Stimulated activated CD4-positive, alpha-beta T cell treated with anti-CD3 and anti-CD28 coated beads, TNF-alpha, amount 100 ng/mL, for 24 hours (primary cell): ENCODE measurements around the gene OLIG1.

Source experiments
- DNase-seq, 3 experiments: peaks; one replicate each; pipeline ENCODE4 v3.0.0-alpha.2; 2020; ENCODE audit warnings: low read depth in 3 of 3

The OLIG1 gene

DNA sequence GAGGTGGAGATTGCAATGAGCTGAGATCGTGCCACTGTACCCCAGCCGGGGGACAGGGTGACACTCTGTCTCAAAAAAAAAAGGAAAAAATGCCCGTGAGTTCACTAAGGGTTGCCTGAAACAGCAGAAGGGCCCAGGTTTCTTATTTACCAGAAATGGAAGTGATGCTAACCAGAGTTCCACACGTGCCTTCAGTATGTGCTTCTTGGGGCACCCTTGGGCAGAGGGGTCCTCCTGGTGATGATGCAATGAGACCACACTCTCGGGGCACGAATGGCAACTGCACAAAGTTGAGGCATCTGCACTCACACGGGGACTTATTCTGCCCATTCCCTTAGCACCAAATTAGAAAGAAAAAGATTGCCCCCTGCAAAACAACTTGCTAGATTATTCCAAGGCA lies 29.2 kb downstream of the OLIG1 start:
- no peak for DNase-seq

DNA sequence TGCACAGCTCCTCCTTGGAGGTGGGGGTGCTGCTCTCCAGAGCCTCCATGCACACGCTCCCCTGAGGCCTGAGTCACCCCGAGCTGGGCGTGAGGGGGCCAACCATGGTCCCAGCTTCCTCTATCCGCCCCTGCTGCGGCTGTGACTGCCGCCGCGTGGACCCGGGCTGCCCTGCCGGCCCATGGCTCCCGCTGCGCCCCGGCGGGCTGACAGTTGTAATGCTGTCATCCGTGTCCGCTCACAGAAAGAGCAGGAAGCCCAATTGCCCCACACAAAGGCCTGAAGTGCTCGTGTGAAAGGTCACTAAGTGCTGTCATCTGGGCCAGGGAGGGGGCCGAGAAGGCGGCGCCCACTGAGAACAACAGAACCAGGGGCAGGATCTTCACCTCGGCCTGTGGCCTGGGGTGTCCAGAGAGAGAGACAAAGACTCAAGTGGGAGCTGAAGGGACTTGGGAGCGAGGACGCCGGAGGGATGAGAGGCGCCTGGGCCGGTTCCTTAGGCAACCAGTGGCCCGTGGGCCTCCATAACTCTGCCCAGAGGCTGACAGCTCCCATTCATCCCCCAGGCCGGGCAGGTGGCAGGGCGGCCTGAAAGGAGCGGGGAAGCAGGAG lies 31.5 kb downstream of the OLIG1 start:
- DNase-seq, result no peak

DNA sequence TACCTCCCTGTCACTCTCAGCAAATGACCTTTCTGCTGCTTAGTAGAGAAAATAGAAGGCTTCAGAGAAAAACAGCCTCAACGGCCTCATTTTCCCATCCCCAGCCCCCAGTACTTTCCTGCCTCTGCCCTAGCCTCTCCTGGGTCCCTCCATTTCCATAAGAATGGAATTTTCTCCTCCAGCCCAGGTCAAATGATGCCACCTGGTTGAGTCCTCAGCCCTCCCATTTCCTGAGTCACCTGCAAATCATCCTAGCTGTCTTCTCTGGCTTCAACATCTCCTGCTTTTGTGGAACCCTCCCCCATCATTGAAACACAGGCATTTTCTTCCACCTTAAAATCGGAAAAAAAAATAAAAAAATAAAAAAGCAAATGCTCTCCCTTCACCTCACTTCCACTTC lies 35.1 kb downstream of the OLIG1 start:
- no peak for DNase-seq

DNA sequence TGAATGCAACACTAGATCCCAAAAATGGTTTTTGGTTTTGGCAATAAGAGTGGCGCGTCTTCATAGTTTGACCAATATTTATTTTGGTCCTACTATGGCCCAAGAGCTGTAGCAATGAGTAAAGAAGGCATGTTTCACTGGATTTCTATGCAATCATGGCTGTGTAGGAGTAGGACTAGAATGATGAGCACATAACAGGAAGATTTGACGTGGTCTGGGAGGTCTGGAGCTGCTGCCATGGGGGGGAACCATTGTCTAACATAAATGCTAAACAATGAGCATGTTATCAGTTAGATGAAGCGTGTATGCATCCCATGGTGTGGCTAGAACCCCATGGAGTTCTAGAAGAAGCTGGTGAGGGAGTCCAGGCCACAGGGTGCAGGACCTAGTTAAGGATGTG lies 38.3 kb downstream of the OLIG1 start:
- no peak for DNase-seq

DNA sequence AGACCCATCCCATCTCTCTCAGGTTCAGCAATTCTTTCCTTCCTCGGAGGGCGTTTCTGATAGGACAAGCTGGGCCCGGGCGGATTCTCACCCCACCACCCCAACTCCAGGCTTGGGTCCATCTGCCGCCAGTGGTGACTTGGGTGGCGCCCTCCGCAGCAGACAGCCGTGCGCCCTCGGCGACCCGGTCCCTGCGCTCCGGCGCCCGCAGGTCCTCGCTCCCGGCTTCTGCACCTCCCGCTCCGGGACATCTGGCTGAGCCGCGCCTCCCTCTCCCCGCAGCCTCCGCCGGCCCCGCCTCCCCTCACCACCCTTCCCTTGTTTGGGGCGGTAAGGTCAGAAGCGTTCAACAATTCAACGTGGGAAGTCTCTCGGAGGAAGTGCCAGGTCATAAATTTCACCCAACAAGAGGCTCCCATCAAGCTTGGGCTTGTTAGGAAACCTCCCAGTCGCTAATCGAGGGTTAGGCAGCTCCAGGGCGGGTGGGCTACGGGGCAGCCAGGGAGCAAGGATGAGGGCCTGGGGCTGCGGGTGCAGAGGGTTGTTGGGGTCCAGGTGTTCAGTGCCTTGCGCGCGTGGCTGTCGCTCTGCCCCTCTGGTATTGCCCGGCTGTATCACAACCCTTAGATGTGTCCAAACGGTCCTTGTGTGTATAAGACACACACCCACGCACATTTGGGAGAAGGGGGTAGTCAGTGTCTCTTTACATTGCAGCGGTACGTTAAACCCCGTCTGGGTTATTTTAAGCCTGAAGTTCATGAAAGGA lies 39.8 kb downstream of the OLIG1 start:
- peak in 1 of 3 experiments; percentile 42 for DNase-seq

DNA sequence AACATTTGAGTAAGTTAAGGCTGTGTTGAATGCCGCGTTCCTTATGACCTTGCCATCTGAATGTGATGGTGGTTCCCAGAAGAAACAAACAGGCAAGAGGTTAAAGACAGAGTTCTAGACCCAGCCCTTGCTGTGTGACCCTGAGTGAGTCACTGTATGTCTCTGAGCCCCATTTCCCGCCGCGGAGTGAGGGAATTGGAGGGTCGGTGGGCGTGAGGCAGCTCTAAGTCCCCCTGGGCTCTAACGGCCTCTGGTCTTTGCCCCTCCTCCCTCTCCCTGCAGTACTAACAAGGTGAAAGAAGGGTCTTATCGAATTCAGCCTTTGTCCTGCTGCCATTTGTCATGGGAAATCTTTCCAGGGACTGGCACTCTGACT lies 40.4 kb downstream of the OLIG1 start:
- DNase-seq, result no peak

DNA sequence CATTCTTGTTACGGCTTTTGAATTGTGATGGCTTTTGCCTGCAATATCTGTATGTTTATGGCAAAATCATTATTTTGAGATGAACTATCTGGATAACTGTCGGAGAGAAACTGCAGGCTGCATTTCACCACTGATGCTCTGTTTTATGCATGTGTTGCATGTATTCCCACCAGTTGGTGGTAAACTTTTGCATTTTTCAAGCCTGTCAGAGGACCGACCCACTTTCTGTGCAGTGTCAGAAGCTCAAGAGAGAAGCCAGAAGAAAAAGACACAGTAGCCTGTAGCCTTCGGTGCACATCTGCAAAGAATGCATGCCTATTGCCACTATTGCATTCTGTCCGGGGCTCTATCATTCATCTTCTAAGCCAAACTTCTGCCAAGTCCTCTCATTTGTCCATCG lies 41.6 kb downstream of the OLIG1 start:
- DNase-seq, result no peak

DNA sequence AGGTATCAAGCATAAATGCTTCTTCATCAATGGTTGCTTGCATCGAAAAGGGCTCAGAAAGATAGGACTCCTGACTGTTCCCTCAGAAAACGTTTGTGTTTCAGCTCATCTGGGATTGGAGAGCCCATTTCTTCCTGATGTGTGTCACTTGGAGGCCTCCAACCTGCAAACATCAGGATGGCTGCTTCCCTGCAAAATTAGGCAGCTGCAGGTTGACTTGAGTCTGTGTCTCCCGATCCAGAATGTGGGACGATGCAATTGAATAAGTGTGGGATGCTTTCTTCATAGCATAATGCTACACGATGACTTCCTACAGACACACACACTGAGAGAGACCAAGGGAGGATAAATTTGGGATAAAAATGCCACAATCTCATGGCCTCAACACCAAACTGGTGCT lies 42.2 kb downstream of the OLIG1 start:
- DNase-seq, result no peak

DNA sequence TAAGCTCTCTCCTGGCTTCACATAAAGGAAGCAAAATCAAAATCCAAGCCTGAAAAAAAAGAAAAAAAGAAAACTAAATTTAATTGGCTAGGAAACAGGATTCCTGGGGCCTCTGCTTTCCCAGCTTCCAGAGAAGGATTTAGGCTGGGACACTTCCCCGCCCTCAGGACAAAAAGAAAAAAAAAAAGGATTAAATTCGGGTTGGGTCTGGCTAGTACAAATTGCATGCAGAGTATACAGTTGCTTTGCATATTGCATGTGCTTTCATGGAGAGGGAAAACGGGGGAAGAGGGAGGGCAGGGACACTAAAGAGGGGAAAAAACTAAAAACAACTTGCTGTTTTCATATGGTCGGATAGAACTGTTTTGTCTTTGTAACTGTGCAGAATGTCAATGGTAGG lies 42.7 kb downstream of the OLIG1 start:
- no peak for DNase-seq

DNA sequence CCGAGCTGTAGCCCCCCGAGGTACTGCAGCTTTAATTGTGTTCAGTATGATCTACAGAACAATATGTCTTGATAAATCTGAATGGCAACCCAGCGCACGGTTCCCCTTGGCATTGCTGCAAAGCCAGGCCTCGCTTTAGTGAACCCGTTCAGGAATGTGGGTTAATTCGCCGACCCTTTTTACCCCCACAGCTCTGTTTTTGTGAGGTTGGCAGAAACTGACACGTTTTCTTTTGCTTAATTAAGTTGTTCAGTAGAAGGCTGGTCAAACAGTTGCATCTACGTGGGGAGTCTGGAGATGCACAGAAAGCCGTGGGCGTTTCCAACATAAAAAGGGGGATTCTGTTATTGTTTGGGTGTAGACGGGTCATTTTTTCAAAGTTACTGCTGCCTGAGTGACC lies 43.2 kb downstream of the OLIG1 start:
- DNase-seq, result no peak

DNA sequence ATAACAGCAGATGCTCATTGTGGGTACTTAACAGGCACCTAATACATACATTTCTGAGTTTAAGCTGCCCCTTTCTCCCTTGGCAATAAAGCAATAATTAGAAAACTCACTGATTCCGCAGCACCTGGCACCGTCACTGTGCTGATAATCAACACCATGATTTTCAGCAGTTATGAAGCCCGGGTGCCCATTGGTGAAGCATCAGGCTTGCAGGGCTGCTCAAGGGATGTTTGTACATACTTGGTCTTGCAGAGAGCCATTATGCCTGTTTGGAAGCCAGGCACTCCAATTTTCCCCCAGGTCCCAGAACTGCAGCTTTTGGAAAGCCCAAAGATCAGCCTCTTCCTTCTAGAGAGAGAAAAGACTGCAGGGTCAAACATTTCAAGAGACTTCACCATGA lies 44.3 kb downstream of the OLIG1 start:
- DNase-seq, result no peak

DNA sequence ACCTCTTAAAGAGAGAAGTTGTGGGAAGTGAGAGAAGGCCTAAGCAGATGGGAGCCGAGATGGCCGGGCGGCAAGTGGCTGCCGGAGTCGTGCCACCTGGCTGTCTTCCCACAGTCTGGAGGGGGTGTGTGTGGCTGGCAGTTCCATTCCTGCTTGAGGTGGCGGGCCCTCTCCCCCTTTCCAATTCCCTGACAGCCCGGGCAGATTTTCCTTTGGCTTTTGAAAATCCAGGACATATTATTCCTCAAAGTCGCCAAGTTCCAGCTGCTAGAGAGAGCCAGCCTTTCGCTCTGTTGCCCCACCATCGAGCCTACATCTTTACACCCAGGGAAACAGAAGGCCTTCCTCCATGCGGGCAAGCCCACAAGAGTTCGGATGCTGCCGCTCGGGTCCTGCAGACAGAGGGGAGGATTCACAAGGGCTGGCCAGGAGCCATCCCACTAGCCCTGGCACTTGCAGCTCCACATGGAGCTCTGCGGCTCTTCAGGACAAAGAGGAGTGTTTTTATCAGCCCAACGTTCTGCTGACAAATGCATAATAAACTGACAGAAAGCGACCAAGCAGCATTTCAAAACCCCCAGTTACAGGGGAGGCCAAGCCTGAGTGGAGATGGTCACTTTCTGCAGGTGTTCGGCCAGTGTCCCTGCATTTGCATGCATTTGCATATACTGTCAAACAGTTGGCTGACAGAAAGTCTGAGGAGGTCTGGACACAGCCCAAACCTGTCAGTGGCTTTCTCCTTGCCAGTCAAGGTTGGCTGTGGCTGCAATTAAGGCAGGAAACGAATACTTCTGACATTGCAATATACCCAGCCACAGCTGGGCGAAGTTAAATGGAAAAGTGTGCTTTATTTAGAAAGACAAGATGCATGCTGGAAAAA lies 45.9 kb downstream of the OLIG1 start:
- DNase-seq, result no peak

DNA sequence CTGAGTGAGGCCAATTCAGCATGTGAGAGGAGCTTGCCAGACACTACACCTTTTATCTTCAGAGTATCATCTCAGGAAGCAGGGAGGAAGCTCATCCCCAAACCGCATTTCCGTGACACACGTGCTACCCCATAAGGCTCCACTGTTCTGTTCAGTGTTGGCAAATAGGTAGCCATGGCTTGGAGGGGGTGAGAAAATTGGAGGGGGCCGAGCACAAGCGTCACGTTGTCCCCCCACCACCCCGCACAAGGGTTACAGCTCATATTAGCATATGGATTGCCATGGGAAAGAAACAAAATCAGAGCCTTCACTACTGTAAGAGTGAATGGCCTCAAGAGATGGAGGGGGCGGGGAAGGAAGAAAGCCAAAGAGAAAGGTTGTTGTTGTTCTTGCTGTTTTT lies 46.7 kb downstream of the OLIG1 start:
- DNase-seq, result no peak

DNA sequence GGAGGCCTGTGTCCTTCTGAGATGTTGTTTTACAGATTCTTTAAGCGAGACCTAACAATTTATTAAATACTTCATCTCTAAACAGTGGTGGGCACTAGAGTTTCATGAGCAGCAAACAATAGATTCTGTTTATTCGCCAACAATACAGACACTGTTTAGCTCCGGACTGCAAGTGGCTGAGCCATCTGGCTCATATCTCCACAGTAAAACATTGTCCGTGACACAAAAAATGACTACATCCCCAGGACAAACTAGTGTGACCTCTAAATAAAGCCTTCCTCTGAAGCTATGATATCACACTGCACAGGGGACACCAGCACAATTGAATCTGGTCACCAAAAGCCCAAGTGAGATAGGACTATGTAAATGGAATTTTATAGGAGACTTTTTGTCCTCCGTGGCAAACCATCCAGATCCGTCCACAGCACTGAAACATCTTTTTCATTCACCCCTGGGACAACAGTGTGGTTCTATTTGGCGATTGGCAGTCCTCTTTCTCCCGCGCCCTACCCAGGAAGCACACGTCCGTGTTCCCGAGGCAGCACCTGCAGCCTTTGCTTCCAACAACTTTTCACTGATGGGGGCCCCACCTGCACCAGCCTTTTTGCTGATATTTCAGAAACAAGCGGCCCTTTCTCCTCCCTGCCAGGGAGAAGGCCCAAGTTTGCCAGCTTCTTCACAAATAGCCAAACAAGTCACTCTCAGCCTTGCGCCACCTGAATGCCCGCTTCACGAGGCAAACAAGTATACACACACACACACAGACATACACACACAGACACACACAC lies 47.4 kb downstream of the OLIG1 start:
- DNase-seq, result no peak
